HG02884 (cell line): ENCODE results near the gene RAB8B.

Experiments
- ATAC-seq: cut with Tn5 transposase; IDR thresholded peaks from one replicate; pipeline ENCODE4 v1.9.1; 2021; ENCODE audit warnings: mild to moderate bottlenecking, moderate library complexity; ENCODE audit not compliant: unreplicated experiment

RAB8B gene

GRCh38 chr15:63301088-63301487, 111.7 kb downstream of the RAB8B start:
- no peak for ATAC-seq

DNA sequence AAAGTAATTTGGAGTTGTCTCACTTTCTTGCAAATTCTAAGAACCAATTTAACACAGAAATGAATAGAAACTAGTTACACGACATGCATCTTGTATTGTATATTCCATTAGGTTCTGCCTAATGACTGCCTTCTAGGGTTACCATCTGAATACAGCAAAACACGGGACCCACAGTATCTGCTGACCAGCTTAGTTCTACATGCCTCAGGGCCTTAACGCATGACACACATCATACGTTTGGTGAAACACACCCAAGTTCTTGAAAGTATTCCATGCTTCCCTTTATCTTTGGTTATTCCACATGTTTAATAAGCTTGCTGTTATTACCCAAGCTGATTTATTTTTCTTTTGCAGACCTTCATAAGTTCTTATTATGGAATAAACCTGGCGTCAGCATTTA, 115.9 kb downstream of the RAB8B start:
- ATAC-seq, result no peak

DNA sequence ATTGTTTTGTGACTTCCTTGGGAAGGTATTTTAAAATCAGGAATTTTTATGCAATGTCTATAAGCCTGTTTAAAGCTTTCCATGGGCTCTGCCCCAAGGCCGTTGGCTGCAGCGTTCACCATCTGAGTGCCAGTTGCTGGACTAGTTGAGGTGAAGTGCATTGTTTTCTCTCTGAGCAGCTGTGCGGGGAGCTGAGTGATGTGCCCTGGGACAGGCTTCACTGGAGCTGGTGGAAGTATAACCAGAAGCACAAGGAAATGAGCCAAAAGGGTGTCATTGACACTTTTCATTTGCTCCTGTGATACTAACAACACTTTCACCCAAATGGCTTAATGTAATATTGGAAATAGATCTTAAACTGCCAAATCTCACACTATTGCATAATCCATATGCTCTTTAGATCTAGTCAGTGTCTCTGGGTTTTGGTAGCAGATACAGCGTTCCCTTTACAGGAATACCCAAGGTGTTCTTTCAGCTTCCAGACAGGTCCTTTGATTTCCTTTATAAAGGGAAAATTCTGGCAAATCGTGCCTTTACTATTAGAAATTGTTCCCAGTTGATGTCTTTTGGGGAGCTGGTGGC, 117.2 kb downstream of the RAB8B start:
- no peak for ATAC-seq

DNA sequence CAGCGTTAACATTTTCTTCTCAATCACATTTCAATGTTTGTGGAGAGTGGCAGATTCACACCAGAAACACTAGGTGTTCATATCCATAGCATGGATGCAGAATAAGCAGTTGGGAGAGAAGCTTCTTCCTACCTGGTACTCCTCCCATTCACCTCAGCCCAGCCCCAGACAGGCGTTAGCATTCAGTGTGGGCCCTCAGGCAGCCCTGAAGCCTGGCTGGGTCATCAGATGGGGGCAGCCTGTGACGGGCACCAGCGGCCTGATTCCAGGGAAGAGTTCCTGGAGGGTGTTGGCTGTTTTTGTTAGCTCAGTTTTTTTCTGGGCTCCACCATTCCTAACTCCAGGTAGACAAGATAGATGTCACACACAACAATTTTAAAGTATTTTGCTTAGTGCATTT, 119.1 kb downstream of the RAB8B start:
- ATAC-seq, result no peak

GRCh38 chr15:63308947-63309346, 119.5 kb downstream of the RAB8B start:
- ATAC-seq, result no peak

- ATAC-seq, result no peak
These were observed 121.2 kb downstream of the RAB8B start for GRCh38 chr15:63310646-63311045.

GRCh38 chr15:63312286-63312685, 122.9 kb downstream of the RAB8B start:
- ATAC-seq, result no peak

DNA sequence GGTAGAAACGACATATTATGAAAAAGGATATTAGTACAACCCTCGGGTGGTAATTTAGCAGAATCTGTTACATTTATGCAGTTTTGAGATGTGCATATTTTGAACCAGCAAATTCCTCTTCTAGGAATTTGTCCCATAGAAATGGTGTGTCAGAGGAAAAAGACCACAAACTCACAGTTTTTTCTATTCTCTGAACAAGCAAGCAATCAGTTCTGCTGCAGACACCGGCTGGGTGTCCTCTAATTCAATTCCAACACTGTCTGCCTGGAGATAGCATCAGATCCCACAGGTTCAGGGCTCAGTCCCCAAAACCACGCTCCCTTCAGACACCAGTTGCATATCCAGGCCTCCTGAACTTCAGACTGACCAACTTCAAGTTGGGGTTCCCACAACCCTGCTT, 124.4 kb downstream of the RAB8B start:
- no peak for ATAC-seq

DNA sequence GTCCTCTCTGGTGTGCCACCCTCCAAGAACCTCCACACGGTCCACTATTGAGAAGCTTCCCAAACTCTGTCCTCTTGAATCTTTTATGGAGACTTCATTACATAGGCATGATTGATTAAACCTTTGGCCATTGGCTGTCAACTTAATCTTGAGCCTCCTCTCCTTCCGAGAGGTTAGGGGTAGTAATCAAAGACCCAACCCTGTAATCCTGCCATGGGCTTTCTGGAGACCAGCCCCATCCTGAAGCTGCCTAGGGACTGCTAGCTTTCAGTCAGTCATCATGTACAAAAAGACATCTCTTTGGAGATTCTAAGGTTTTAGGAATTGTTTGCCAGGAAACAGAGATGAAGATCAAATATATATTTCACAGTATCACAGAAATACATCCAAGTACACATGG, 125.0 kb downstream of the RAB8B start:
- no peak for ATAC-seq
